K562 (cell line): ENCODE measurements around the gene CHST15. TPM values are rescaled to one million over a fixed set of nuclear protein-coding genes. Genes with fewer than 3 reads are reported as not detected.

Experiments
- ATAC-seq: fragments of 200-7000 bp; cut with Tn5 transposase; 3 replicates; pipeline ENCODE4 v1.9.1; 2020; ENCODE audit warnings: moderate library complexity
- BruUV-seq: library from RNA; stranded (reverse); fragments of 400-500 nt; replicated peaks from 2 replicates; lab custom pipeline; 2021; lab: Mats Ljungman, UMichigan
- CTCF ChIA-PET: fragments of 300-600 bp; formaldehyde crosslinking; extraction: SDS; loops from one replicate; lab custom pipeline; 2021; ENCODE audit warnings: low intra/inter-chr PET ratio; lab: Yijun Ruan, JAX
- POLR2A ChIA-PET: fragments of 300-600, 350-650 bp; sonication (Branson Sonifier 250); formaldehyde crosslinking; extraction: SDS; loops from one replicate; lab custom pipeline; 2021; ENCODE audit warnings: antibody characterized with exemption, inconsistent platforms; lab: Yijun Ruan, JAX
- DNase-seq, 4 experiments: peaks; one replicate each; pipeline versions ENCODE4 v3.0.0 to v3.0.0-alpha.2; 2011 to 2018; ENCODE audit warnings: low spot score in 3 of 4, mixed read lengths in 3 of 4; ENCODE audit errors: extremely low read depth in 1 of 4
- FAIRE-seq: peaks from 2 replicates; lab custom pipeline; 2011; peaks lifted over from hg19 to GRCh38; lab: Jason Lieb, UNC
- H2AFZ ChIP-seq: 2 replicates; pipeline ENCODE4 v1.6.0; 2011; ENCODE audit warnings: low read depth, low read length, control low read depth, inconsistent platforms
- H3K27ac ChIP-seq: fragments of 200-600 bp; 3 replicates; pipeline ENCODE4 v1.8.0; 2011; ENCODE audit warnings: low read depth, mild to moderate bottlenecking, control low read depth, inconsistent platforms, low read length, moderate library complexity, mixed read lengths; ENCODE audit errors: extremely low read depth
- H3K27me3 ChIP-seq, 2 experiments: fragments of 300-600 bp in 1 of 2; 2 replicates in 1 of 2; 3 replicates in 1 of 2; pipeline versions ENCODE4 v1.6.0 to v1.8.0; 2011; ENCODE audit warnings: inconsistent platforms in 2 of 2, low read length in 2 of 2, mild to moderate bottlenecking in 1 of 2, mixed read lengths in 1 of 2, moderate library complexity in 1 of 2; ENCODE audit not compliant: control insufficient read depth in 2 of 2, insufficient read depth in 2 of 2
- H3K36me3 ChIP-seq: fragments of 300-600 bp; 3 replicates; pipeline ENCODE4 v1.8.0; 2011; ENCODE audit warnings: mild to moderate bottlenecking, low read length, inconsistent platforms; ENCODE audit not compliant: control insufficient read depth, insufficient read depth
- H3K4me1 ChIP-seq, 2 experiments: fragments of 200-600 bp in 1 of 2; replicated peaks in 1 of 2; 2 replicates in 1 of 2; 3 replicates in 1 of 2; pipeline versions ENCODE4 v1.5.1 to v1.8.0; 2011; ENCODE audit warnings: inconsistent platforms in 2 of 2, low read length in 2 of 2, mild to moderate bottlenecking in 1 of 2, mixed read lengths in 1 of 2, moderate library complexity in 1 of 2; ENCODE audit not compliant: control insufficient read depth in 2 of 2, insufficient read depth in 2 of 2
- H3K4me2 ChIP-seq: 2 replicates; pipeline ENCODE4 v1.6.1; 2011; ENCODE audit warnings: low read length, control low read depth, inconsistent platforms, mixed read lengths; ENCODE audit not compliant: insufficient read depth
- H3K4me3 ChIP-seq: fragments of 200-600 bp; sonication (generic), shearing (Covaris generic); 2 replicates; pipeline ENCODE4 v1.5.1; 2016; ENCODE audit warnings: control low read depth, inconsistent platforms
- H3K79me2 ChIP-seq: fragments of 200-600 bp; 3 replicates; pipeline ENCODE4 v1.8.0; 2011; ENCODE audit warnings: low read length, inconsistent platforms; ENCODE audit not compliant: control insufficient read depth, insufficient read depth
- H3K9ac ChIP-seq, 2 experiments: 2 replicates each; pipeline versions ENCODE4 v1.6.0 to v1.6.1; 2011; ENCODE audit warnings: low read depth in 2 of 2, low read length in 2 of 2, control low read depth in 1 of 2, inconsistent platforms in 1 of 2, mild to moderate bottlenecking in 1 of 2, mixed read lengths in 1 of 2; ENCODE audit not compliant: insufficient read depth in 1 of 2
- H3K9me1 ChIP-seq: one replicate; pipeline ENCODE4 v1.6.0; 2011; ENCODE audit warnings: inconsistent platforms, mild to moderate bottlenecking, low read length, moderate library complexity; ENCODE audit not compliant: control insufficient read depth, insufficient read depth
- H3K9me3 ChIP-seq: replicated peaks from 2 replicates; pipeline ENCODE4 v1.5.1; 2011; ENCODE audit warnings: low read depth, low read length, inconsistent platforms; ENCODE audit not compliant: control insufficient read depth, insufficient read depth
- H4K20me1 ChIP-seq: replicated peaks from 2 replicates; pipeline ENCODE4 v1.6.1; 2011; ENCODE audit warnings: low read length, inconsistent platforms, mixed read lengths; ENCODE audit not compliant: control insufficient read depth, insufficient read depth
- FOS ChIP-seq: IDR thresholded peaks from 3 replicates; pipeline ENCODE4 v1.6.1; 2011; ENCODE audit not compliant: insufficient read length; ENCODE audit errors: extremely low read depth
- KAT7 ChIP-seq: sonication (generic); formaldehyde crosslinking; IDR thresholded peaks from 2 replicates; pipeline ENCODE4 v1.8.0; 2022; ENCODE audit warnings: missing genetic modification reagents, mild to moderate bottlenecking, borderline replicate concordance
- RBM15 ChIP-seq: fragments of 200-400 bp; formaldehyde crosslinking; IDR thresholded peaks from 2 replicates; pipeline ENCODE4 v1.6.1; 2018; ENCODE audit warnings: mild to moderate bottlenecking, low read length, moderate library complexity; ENCODE audit not compliant: insufficient read depth
- YBX1 ChIP-seq: fragments of 450-650 bp; IDR thresholded peaks from 2 replicates; pipeline ENCODE4 v1.7.1; 2016; ENCODE audit warnings: mild to moderate bottlenecking
- ZNF449 ChIP-seq: fragments of 250-450 bp; sonication (Bioruptor Pico); IDR thresholded peaks from 2 replicates; pipeline ENCODE4 v1.8.0; 2022; ENCODE audit warnings: moderate library complexity, mild to moderate bottlenecking, inconsistent platforms
- ZNF740 ChIP-seq, 3 experiments: fragments of 200-800 bp in 1 of 3; sonication (Bioruptor generic) in 1 of 3; sonication (generic) in 1 of 3; formaldehyde crosslinking in 1 of 3; IDR thresholded peaks; 2 replicates each; pipeline versions ENCODE4 v1.6.1 to v1.8.0; 2016 to 2022; ENCODE audit warnings: mild to moderate bottlenecking in 2 of 3, missing compliant biosample characterization in 2 of 3, missing genetic modification characterization in 2 of 3, missing genetic modification reagents in 1 of 3
- WGBS: fragments of 100-300 bp; shearing (Covaris generic); methylation state at CpG from one replicate; pipeline ENCODE4 v1.1.6; 2016; ENCODE audit warnings: low coverage, mixed read lengths; ENCODE audit not compliant: insufficient coverage; ENCODE audit errors: missing lambda C conversion rate; 5-methylcytosine and 5-hydroxymethylcytosine counted together
- in situ Hi-C: fragments of 300-500 bp; cut with MboI; formaldehyde crosslinking; loops from 4 replicates; pipeline ENCODE4 v1.15.0; 2018; ENCODE audit warnings: inconsistent platforms, mixed read lengths
- intact Hi-C: fragments of 100-400 bp; cut with micrococcal nuclease; formaldehyde crosslinking; loops from 2 replicates; pipeline ENCODE4 v1.14.2; 2022
- polyA plus RNA-seq, 8 experiments: library from polyadenylated mRNA; depleted of rRNA in 4 of 8; stranded (reverse) in 5 of 8; unstranded in 3 of 8; fragments of >200 nt; fragmentation: Nextera tagmentation in 2 of 8; fragmentation: Illumina TruSeq in 1 of 8; extraction: Ambion mirVana in 2 of 8; extraction: Trizol in 1 of 8; gene quantifications; 2 replicates each; pipeline versions ENCODE4 v1.2.1 to v1.2.3, GENCODE V29; 2011 to 2014; ENCODE audit warnings: inconsistent platforms in 1 of 8, missing spikeins in 1 of 8
- total RNA-seq, 7 experiments: library from RNA; depleted of rRNA in 6 of 7; stranded (reverse); fragments of >200 nt in 6 of 7; fragmentation: Illumina TruSeq in 2 of 7; extraction: Trizol in 2 of 7; gene quantifications; 2 replicates each; pipeline versions ENCODE4 v1.2.1 to v1.2.3, GENCODE V29; 2011 to 2021; ENCODE audit warnings: low replicate concordance in 1 of 7

The CHST15 gene
- total and polyA plus RNA-seq, 9 of the 15 experiments (the other 6 are each of a cell fraction or from before 2014, with no cell fraction given): 0.04 to 0.16 (median 0.08) TPM

- no TSS peak for BruUV-seq
- Histone ChIP-seq H3K4me2 (no peak overlapping the region), H3K36me3 (no peaks in the 10 kb centered on the region)
- intact Hi-C loops: no loop called here
- TF ChIP-seq ZNF449 (CRISPR knock-in tag) (no peak), FOS (no peak)
- TF ChIP-seq, all 486 proteins: peak for 0
- under 1% methylated on average over 15 of the region's 16 CpGs for WGBS
- 0 out of 2 replicates have a peak, but pooled peaks cover 6% of the 10 kb centered on the region for H4K20me1 ChIP-seq
- POLR2A ChIA-PET: no interaction called here
- no peak overlapping the region for H3K27ac ChIP-seq
- H3K9me3 ChIP-seq: no peaks in the 10 kb centered on the region
- H3K9ac ChIP-seq: no peak overlapping the region
- ATAC-seq (no peak), FAIRE-seq (no peak), DNase-seq (no peak)
- H3K27me3 ChIP-seq: peaks cover 2 to 51% of the 10 kb centered on the region in 2 experiments; a peak in 3 of 5 replicates
- no peak overlapping the region for H2AFZ ChIP-seq
- CTCF ChIA-PET: no interaction called here
- no peaks in the 10 kb centered on the region for H3K79me2 ChIP-seq
- in situ Hi-C loops: loop anchor here (25.0 kb wide), 1 partner anchor 505 kb away; no protein-coding TSS in a partner anchor
- no peaks in the 10 kb centered on the region for H3K4me1 ChIP-seq
- no peaks in the 10 kb centered on the region for H3K9me1 ChIP-seq
- no peak overlapping the region for H3K4me3 ChIP-seq
Observed at GRCh38 chr10:124007102-124007772, 86.2 kb downstream of the CHST15 start.

GRCh38 chr10:124006526-124006925 is 86.9 kb downstream of the CHST15 start:
- Histone ChIP-seq H3K9me3 (no peaks in the 10 kb centered on the region), H3K27ac (no peak overlapping the region), H3K9me1 (no peaks in the 10 kb centered on the region), H3K4me1 (no peaks in the 10 kb centered on the region), H2AFZ (no peak overlapping the region), H3K36me3 (no peaks in the 10 kb centered on the region), H3K27me3 (peaks cover 2 to 51% of the 10 kb centered on the region in 2 experiments; a peak in 3 of 5 replicates), H4K20me1 (0 out of 2 replicates have a peak, but pooled peaks cover 7% of the 10 kb centered on the region), H3K4me3 (no peak overlapping the region), H3K9ac (no peak overlapping the region), H3K4me2 (no peak overlapping the region), H3K79me2 (no peaks in the 10 kb centered on the region)
- ChIA-PET CTCF (no interaction called here), POLR2A (no interaction called here)
- WGBS: 1% methylated on average over 7 of the region's 7 CpGs
- in situ Hi-C loops: loop anchor here (25.0 kb wide), 1 partner anchor 506 kb away; no protein-coding TSS in a partner anchor
- no TSS peak for BruUV-seq
- intact Hi-C loops: no loop called here
- no peak for FAIRE-seq
- no peak for ATAC-seq
- no peak for TF ChIP-seq ZNF740 (CRISPR knock-in tag; IDR thresholded peaks at IDR 0.05)
- no peak for TF ChIP-seq ZNF740 (tag; IDR thresholded peaks at IDR 0.05)
- no peak for TF ChIP-seq RBM15
- no peak for TF ChIP-seq YBX1
- TF ChIP-seq KAT7: no peak
- DNase-seq: no peak
